SU-DHL-6 (cell line): ENCODE measurements around the gene BBX.

Source experiments
- H2AFZ ChIP-seq: fragments of 200-600 bp; sonication (generic); 2 replicates; pipeline ENCODE4 v1.6.1; 2014; ENCODE audit warnings: low read depth, mild to moderate bottlenecking, moderate library complexity, mixed read lengths, antibody characterized with exemption, low read length; ENCODE audit not compliant: severe bottlenecking
- H3F3A ChIP-seq: fragments of 200-600 bp; shearing (Covaris generic); 2 replicates; pipeline ENCODE4 v1.6.0; 2016; ENCODE audit warnings: antibody characterized with exemption, mild to moderate bottlenecking; ENCODE audit not compliant: insufficient read depth
- H3K27ac ChIP-seq: fragments of 200-600 bp; sonication (generic); 2 replicates; pipeline ENCODE4 v1.5.1; 2016; ENCODE audit warnings: low read depth, mild to moderate bottlenecking, low read length, moderate library complexity, mixed read lengths
- H3K27me3 ChIP-seq: fragments of 200-600 bp; sonication (generic), shearing (Covaris generic); 2 replicates; pipeline ENCODE4 v1.6.0; 2014; ENCODE audit warnings: mild to moderate bottlenecking, low read length
- H3K36me3 ChIP-seq: fragments of 200-600 bp; sonication (generic); 2 replicates; pipeline ENCODE4 v1.6.1; 2014; ENCODE audit warnings: mild to moderate bottlenecking, low read length, mixed read lengths
- H3K4me2 ChIP-seq: fragments of 300-600, 200-600 bp; shearing (Covaris generic), sonication (generic); 2 replicates; pipeline ENCODE4 v1.6.0; 2014; ENCODE audit warnings: low read length, low read depth, mild to moderate bottlenecking; ENCODE audit not compliant: poor library complexity, severe bottlenecking
- H3K4me3 ChIP-seq: fragments of 200-600 bp; sonication (generic); 2 replicates; pipeline ENCODE4 v1.5.1; 2014; ENCODE audit warnings: antibody characterized with exemption, low read length, mild to moderate bottlenecking, mixed read lengths; ENCODE audit not compliant: insufficient read depth, poor library complexity, severe bottlenecking
- H3K79me2 ChIP-seq: fragments of 200-600 bp; sonication (generic); 2 replicates; pipeline ENCODE4 v1.6.1; 2014; ENCODE audit warnings: mild to moderate bottlenecking, low read length, moderate library complexity; ENCODE audit not compliant: insufficient read depth
- H3K9ac ChIP-seq: fragments of 200-600 bp; sonication (generic); 2 replicates; pipeline ENCODE4 v1.7.0; 2014; ENCODE audit warnings: mild to moderate bottlenecking, low read length
- H3K9me2 ChIP-seq: fragments of 200-600 bp; sonication (generic); replicated peaks from 2 replicates; pipeline ENCODE4 v1.6.1; 2014; ENCODE audit warnings: low read length; ENCODE audit not compliant: insufficient read depth
- H3K9me3 ChIP-seq: fragments of 200-600 bp; sonication (generic); 2 replicates; pipeline ENCODE4 v1.6.1; 2014; ENCODE audit warnings: low read length, mixed read lengths; ENCODE audit not compliant: insufficient read depth
- H4K20me1 ChIP-seq: fragments of 200-600 bp; sonication (generic); 2 replicates; pipeline ENCODE4 v1.6.1; 2014; ENCODE audit warnings: low read depth, mild to moderate bottlenecking, antibody characterized with exemption, low read length, moderate library complexity, mixed read lengths
- EZH2phosphoT487 ChIP-seq: fragments of 200-600 bp; sonication (generic), shearing (Covaris generic); conservative IDR thresholded peaks from 2 replicates; pipeline ENCODE4 v1.6.1; 2018; ENCODE audit warnings: mild to moderate bottlenecking, antibody characterized with exemption, low read length, moderate library complexity, mixed read lengths
- TF ChIP-seq, protein P1 (sequence below): fragments of 200-600 bp; sonication (generic); IDR thresholded peaks from one replicate; pipeline ENCODE4 v1.5.1; 2017; ENCODE audit warnings: antibody characterized with exemption, mild to moderate bottlenecking, low read length, moderate library complexity; ENCODE audit not compliant: insufficient read depth, poor library complexity, severe bottlenecking

The BBX gene

DNA sequence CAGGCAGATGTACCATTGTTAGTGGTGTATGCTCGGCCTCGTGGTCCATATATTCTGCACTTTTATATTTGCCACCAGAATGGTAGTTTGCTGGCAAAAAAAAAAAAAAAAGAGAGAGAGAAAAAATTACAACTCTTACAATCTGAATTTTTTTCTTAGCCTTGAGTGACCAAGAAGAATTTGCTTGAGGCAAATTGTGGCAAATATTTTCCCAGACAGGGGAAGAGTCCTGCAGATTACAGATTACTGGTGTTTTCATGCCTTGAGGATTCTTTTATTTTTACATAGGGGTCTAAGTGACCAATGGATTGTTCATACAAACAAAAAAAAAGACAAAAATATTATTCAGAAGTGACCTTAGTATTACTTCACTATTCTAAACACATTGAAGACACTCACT lies 283.3 kb downstream of the BBX start:
- Histone ChIP-seq H3K9me2 (no peaks in the 10 kb centered on the region), H3K9ac (no peak overlapping the region), H4K20me1 (no peaks in the 10 kb centered on the region), H2AFZ (no peak overlapping the region), H3K27ac (no peak overlapping the region), H3K79me2 (no peaks in the 10 kb centered on the region), H3K36me3 (no peaks in the 10 kb centered on the region), H3K9me3 (no peaks in the 10 kb centered on the region), H3K4me3 (no peak overlapping the region), H3K27me3 (no peaks in the 10 kb centered on the region), H3K4me2 (no peak overlapping the region), H3F3A (no peaks in the 10 kb centered on the region)
- TF ChIP-seq, protein P1, sequence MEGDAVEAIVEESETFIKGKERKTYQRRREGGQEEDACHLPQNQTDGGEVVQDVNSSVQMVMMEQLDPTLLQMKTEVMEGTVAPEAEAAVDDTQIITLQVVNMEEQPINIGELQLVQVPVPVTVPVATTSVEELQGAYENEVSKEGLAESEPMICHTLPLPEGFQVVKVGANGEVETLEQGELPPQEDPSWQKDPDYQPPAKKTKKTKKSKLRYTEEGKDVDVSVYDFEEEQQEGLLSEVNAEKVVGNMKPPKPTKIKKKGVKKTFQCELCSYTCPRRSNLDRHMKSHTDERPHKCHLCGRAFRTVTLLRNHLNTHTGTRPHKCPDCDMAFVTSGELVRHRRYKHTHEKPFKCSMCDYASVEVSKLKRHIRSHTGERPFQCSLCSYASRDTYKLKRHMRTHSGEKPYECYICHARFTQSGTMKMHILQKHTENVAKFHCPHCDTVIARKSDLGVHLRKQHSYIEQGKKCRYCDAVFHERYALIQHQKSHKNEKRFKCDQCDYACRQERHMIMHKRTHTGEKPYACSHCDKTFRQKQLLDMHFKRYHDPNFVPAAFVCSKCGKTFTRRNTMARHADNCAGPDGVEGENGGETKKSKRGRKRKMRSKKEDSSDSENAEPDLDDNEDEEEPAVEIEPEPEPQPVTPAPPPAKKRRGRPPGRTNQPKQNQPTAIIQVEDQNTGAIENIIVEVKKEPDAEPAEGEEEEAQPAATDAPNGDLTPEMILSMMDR = no peak
- no peak for TF ChIP-seq EZH2phosphoT487

DNA sequence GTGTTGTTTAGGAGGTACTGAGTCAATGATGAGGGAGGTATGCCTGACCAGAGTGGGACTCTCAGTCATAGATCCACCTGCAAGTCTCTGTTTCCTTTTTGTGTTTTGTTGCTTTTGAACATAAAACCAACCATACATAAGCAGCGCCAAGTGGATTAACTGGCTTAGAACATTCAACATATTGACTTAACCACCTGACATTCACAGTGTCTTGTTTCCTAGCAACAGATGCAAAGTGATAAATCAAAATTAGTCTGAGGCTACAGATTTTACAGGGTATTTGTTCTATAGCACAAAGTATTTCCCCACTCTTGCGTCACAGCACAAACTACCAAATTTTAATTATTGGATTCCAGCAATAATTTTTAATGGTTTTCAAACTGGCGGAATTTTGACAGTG lies 283.8 kb downstream of the BBX start:
- Histone ChIP-seq H3K36me3 (no peaks in the 10 kb centered on the region), H3K9ac (no peak overlapping the region), H3K79me2 (no peaks in the 10 kb centered on the region), H2AFZ (no peak overlapping the region), H3K27me3 (no peaks in the 10 kb centered on the region), H3K4me3 (no peak overlapping the region), H3F3A (no peaks in the 10 kb centered on the region), H3K27ac (no peak overlapping the region), H4K20me1 (no peaks in the 10 kb centered on the region), H3K9me3 (no peaks in the 10 kb centered on the region), H3K9me2 (no peaks in the 10 kb centered on the region), H3K4me2 (no peak overlapping the region)
- no peak for TF ChIP-seq EZH2phosphoT487
- TF ChIP-seq, protein P1 = no peak

DNA sequence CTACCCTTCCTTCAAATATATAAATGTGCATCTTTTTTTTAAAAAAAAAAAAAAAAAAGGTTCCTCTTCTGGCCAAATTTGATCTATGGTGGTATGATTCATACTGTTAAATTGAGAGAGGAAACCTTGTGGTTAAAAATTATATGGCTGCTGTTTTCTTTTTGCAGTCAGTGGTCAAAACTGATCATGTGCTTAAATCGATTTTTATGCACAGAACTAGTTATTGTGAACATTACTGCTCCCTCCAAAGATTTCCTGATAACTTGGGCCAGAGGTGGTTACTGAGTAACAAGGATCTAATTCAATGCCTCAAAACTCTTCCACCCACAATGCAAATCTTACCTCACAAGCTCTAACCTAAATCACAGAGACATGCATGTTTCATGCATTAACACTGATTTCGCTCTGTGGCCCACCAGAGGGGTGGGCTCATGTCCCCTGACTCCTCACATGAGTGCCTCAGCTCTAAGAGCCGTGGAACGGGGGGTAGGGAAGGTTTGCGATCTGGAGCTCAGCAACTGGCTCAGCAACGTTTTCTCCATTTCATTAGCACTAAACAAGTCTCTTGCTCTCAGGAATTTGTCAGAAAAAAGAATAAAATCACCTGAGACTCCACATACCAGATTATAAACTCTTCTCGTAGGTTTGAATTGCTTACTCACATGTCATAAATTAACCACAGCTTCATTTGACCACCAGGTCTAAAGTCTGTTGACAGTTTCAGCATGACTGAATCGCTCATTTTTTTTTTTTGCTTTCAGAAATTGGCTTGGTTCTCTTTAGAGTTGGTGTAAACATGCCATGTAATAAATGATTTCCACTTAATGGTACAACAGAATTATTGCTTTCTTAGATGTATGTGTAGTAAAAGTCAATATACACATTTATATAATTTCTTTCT lies 287.7 kb downstream of the BBX start:
- H4K20me1 ChIP-seq = no peaks in the 10 kb centered on the region
- H3K4me3 ChIP-seq = no peak overlapping the region
- H3K9me2 ChIP-seq = no peaks in the 10 kb centered on the region
- H3K27ac ChIP-seq = no peak overlapping the region
- H3K9ac ChIP-seq = no peak overlapping the region
- no peak overlapping the region for H2AFZ ChIP-seq
- H3K36me3 ChIP-seq = no peaks in the 10 kb centered on the region
- no peaks in the 10 kb centered on the region for H3K79me2 ChIP-seq
- no peaks in the 10 kb centered on the region for H3K27me3 ChIP-seq
- no peaks in the 10 kb centered on the region for H3K9me3 ChIP-seq
- no peaks in the 10 kb centered on the region for H3F3A ChIP-seq
- TF ChIP-seq, protein P1 = no peak
- TF ChIP-seq EZH2phosphoT487 = no peak
- no peak overlapping the region for H3K4me2 ChIP-seq
